ENCODE results near the gene CDH13.

DNA sequence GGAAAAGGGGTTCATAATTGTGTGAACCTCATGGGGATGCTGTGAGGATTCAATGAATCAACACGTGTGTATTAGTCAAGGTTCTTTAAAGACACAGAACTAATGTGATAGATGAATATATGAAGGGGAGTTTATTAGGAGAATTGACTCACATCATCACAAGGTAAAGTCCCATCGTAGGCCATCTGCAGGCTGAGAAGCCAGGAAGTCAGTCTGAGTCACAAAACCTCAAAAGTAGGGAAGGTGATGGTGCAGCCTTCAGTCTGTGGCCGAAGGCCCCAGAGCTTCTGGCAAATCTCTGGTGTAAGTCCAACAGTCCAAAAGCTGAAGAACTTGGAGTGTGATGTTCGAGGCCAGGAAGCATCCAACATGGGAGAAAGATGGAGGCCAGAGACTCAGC, 413.4 kb downstream of the CDH13 start:
- TF ChIP-seq ZFP3 (CRISPR knock-in tag; IDR thresholded peaks at IDR 0.05) (no peak), ZFP30 (CRISPR knock-in tag; IDR thresholded peaks at IDR 0.05) (no peak), PPARA (CRISPR knock-in tag; IDR thresholded peaks at IDR 0.05; ENCODE audit: borderline replicate concordance) (no peak), ZC3H10 (CRISPR knock-in tag; IDR thresholded peaks at IDR 0.05) (no peak)
- TF ChIP-seq, protein P1, sequence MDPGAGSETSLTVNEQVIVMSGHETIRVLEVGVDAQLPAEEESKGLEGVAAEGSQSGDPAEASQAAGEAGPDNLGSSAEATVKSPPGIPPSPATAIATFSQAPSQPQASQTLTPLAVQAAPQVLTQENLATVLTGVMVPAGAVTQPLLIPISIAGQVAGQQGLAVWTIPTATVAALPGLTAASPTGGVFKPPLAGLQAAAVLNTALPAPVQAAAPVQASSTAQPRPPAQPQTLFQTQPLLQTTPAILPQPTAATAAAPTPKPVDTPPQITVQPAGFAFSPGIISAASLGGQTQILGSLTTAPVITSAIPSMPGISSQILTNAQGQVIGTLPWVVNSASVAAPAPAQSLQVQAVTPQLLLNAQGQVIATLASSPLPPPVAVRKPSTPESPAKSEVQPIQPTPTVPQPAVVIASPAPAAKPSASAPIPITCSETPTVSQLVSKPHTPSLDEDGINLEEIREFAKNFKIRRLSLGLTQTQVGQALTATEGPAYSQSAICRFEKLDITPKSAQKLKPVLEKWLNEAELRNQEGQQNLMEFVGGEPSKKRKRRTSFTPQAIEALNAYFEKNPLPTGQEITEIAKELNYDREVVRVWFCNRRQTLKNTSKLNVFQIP (CRISPR knock-in tag; IDR thresholded peaks at IDR 0.05; ENCODE audit: borderline replicate concordance, low read depth) = no peak
- TF ChIP-seq, protein P2, sequence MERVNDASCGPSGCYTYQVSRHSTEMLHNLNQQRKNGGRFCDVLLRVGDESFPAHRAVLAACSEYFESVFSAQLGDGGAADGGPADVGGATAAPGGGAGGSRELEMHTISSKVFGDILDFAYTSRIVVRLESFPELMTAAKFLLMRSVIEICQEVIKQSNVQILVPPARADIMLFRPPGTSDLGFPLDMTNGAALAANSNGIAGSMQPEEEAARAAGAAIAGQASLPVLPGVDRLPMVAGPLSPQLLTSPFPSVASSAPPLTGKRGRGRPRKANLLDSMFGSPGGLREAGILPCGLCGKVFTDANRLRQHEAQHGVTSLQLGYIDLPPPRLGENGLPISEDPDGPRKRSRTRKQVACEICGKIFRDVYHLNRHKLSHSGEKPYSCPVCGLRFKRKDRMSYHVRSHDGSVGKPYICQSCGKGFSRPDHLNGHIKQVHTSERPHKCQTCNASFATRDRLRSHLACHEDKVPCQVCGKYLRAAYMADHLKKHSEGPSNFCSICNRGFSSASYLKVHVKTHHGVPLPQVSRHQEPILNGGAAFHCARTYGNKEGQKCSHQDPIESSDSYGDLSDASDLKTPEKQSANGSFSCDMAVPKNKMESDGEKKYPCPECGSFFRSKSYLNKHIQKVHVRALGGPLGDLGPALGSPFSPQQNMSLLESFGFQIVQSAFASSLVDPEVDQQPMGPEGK (CRISPR knock-in tag; IDR thresholded peaks at IDR 0.05; ENCODE audit: borderline replicate concordance) = no peak
- TF ChIP-seq, protein P3, sequence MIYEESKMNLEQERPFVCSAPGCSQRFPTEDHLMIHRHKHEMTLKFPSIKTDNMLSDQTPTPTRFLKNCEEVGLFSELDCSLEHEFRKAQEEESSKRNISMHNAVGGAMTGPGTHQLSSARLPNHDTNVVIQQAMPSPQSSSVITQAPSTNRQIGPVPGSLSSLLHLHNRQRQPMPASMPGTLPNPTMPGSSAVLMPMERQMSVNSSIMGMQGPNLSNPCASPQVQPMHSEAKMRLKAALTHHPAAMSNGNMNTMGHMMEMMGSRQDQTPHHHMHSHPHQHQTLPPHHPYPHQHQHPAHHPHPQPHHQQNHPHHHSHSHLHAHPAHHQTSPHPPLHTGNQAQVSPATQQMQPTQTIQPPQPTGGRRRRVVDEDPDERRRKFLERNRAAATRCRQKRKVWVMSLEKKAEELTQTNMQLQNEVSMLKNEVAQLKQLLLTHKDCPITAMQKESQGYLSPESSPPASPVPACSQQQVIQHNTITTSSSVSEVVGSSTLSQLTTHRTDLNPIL (CRISPR knock-in tag; IDR thresholded peaks at IDR 0.05; ENCODE audit: low read depth) = no peak

All from SK-N-SH treated with all-trans-retinoic acid at 6 μM for 48 hours (cell line).